DMS53 (cell line): ENCODE results near the gene CEP85.

Experiments used
- DNase-seq: peaks from one replicate; lab custom pipeline; 2025; lab: John Stamatoyannopoulos, UW

The CEP85 gene

DNA sequence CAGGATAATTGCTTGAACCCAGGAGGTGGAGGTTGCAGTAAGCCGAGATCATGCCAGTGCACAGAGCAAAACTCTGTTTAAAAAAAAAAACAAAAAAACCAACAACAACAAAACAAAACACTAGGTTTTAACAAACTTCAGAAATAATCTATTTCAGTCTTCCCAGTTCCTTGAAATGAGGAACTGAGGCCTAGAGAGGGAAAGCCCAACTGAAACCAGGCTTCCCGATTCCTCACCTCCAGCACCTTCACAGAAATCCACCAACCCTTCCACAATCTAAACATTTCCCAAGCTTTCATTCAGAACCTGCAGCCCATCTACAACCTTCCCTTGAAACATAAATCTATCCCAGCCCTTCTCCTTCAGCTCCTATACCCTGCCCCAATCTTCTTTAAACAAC is 83.1 kb downstream of the CEP85 start:
- no peak for DNase-seq

DNA sequence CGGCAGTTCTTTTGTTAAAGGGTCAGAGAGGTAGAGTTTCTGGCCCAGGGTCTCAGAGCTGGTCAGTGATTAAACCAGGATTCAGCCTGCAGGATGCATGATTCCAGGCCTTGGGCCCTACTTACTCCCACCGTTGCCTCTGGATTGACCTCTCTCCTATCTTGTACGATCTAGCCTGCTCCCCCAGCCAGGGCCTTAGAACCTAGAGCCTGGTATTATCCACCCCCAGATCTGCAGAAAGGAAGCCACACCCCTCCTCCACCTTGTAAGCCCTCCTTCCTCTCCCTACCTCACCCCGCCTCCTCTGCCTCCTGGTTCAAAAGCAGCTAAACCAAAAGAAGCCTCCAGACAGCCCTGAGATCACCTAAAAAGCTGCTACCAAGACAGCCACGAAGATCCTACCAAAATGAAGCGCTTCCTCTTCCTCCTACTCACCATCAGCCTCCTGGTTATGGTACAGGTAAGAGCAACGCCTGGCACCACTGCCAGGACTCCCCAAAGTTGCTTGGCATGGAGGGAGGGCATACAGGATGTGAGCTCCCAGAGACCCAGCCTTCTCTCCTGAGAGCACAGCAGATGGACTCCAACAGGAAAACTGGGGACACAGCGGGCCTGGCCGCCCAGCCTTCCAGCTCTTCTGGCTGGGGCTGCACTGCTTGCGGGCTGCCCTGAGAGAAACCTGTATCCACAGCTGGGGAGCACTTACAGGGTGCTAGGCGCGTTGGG is 83.8 kb downstream of the CEP85 start, which contains the start of gene CD52:
Gene CD52, plus strand, starts transcription at position 347 of the 726 bp plus-strand sequence. Its CDS starts 60 bp downstream, at position 407.
- no peak for DNase-seq

DNA sequence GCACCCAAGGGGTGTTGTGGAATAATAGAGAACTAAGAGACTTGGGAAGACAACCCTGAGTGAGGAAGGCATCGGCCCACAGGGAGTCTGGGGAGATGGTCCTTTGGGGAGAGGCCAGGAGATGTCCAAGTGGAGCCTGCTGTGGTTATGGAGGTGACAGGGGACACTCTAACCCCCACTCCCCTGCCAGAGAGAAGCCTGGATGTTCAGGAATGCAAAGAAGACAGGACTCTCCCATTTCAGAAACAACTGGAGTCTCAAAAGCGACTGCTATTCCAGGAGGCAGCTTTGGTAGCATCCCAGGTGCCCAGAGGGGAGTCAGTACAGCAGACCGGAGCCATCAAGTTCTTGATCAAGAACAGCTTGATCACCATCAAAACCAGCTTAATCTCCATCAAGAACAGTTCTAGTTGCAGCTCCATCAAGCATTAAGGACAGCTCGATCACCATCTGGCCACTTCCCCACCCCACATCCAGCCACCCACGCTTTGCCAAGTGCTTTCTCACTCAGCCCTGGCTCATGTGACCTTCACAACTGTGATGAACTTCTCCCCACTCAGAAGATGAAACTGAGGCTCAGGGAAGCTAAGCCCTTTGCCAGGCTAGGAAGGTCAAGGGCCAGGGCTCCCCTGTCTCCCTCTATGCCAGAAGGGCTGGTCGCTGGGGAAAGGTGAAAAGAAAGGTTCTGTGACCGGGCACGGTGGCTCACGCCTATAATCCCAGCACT is 84.5 kb downstream of the CEP85 start:
- DNase-seq = no peak

DNA sequence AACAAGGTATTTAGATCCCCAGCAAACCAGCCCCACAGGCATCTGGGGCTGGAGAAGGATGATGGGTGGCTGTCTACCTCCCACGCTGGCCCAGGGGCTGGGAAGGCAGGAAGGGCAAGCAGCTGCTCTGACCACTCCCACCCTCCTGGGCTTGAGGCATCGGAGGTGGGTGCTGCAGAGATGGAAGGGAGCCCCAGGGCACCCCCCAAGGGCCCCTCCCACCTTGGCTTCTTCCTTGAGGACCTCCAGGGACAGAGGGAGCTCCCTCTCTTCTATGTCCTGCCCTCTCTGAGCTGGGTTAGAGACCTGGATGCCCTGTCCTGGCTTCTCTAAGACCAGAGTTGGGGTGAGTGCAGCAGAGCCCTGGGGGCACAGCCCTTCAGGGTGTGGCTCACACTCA is 86.9 kb downstream of the CEP85 start:
- DNase-seq = no peak

DNA sequence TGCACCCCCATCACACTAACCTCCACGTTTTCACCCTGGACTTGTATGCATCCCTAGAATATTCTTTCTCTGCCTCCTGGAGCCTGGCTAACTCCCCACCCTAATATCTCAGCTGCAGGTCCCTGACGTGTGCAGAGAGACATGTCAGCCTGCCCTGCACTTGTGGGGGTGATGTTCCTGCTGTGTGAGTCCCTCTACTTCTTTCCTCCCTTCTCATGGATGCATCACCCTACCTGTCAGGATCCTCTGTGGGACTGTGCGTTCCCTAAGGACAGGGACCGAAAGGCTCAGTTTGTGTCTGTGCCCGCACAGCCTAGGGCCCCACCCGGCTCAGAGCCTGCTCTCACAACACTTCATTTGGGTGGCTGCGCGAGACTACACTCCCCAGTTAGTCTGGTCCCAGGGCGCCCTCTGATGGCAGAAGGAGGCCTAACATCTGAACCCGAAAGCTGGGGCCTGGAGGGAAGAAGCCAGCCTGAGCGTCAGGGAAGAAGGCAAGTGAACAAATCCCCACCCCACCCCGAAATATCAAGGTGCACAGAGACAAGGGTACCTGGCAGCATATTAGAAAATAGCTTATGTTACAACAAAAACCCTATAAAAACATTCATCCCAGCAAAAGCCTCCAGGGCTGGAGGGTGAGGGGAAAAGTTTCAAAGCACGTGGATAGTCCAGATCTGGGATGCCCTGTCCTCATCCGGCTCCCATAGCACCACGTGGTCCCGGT is 87.5 kb downstream of the CEP85 start:
- DNase-seq = peak; percentile 90

DNA sequence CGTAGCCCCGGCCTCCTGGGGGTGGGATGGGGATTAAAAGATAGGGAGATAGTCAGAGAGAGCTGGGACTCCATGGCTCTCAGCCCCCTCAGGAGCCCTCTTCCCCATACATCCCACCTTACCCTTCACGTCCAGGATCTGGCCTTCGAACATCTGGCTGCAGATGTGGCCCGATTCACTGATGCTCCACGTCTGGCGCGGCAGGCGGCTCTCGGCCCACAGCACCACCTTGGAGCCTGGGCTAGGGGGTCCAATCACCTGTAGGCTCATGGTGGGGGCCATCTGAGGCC is 88.0 kb downstream of the CEP85 start:
- no peak for DNase-seq

DNA sequence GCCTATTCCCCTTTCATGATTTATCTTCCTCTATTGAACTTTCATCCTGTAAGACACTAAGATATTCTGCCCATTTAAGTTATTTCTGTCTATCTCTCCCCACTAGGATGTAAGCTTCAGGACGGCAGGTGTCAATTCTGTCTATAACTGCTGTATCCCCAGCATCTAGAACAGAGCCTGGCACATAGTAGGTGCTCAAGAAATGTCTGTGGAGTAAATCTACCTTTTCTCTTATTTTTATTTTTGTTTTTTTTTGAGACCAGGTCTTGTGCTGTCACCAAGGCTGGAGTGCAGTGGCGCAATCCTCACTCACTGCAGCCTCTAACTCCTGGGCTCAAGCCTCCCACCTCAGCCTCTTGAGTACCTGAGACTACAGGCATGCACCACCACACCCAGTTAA is 89.4 kb downstream of the CEP85 start:
- DNase-seq = no peak

DNA sequence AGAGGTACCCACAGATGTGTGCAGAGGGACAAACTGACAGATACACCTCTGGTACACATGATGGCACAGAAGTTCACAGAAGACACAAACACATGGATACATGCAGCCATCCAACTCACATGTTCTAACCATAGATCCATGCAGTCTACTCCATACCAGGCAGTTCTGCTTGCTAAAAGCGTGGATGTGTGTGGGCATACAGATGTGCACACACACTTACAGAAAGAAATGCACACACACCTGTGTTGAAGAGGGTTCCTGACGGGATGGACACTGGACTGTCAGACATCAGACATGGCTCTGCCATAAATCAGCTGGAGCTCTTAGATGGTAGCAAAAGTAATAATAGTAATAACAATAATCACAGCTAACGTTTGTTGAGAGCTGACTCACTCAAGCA is 90.5 kb downstream of the CEP85 start:
- no peak for DNase-seq

DNA sequence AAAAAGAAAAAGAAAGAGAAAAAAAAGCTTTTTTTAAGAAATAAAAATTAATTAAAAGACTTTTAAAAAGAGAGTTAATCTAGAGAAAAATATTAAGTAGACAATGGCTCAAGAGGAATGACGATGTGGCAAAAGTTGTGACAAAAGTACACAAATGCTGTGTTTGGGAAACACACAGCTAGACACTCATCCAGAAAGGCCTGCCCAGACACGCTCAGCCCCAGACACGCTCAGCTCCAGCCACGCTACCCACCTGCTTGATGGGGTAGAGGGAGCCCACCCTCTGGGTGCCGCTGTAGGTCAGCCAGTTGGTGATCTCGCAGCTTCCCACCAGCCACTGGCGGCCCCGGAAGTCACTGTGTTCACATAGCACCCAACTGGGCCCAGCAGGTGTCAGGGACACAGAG is 94.0 kb downstream of the CEP85 start:
- DNase-seq = peak; percentile 96
